CD4-positive, alpha-beta memory T cell (primary cell): Measurements from ENCODE around the gene F8A1. TPM values are rescaled to one million over a fixed set of nuclear protein-coding genes. Genes with fewer than 3 reads are reported as not detected.

Source experiments
- microRNA-seq: library from miRNA; unstranded; fragments of <30 nt; microRNA quantifications from one replicate; pipeline ENCODE4 v1.2.0, GENCODE V29; 2021; ENCODE audit warnings: borderline replicate concordance, borderline number of aligned reads, borderline microRNAs expressed, mixed read lengths
- polyA plus RNA-seq, 2 donors: library from polyadenylated mRNA; unstranded; fragments of 300-500 nt; fragmentation: Illumina TruSeq; gene quantifications; one replicate each; pipeline ENCODE4 v1.2.3, GENCODE V29; 2021
- total RNA-seq, 2 experiments: library from RNA; stranded (reverse); gene quantifications; one replicate each; pipeline ENCODE4 v1.2.3, GENCODE V29; 2021

The F8A1 gene
- total and polyA plus RNA-seq, 4 experiments from 2014 or later: 20.3 to 90.4 (median 57.2) TPM

Small RNA genes lying within 50 kb of the gene (microRNA-seq; reads per million reads assigned to microRNA genes)
- not detected for gene MIR1184-1

Other genes with a start within 250 kb of the F8A1 start
- gene CTAG2, start 232.8 kb upstream of the F8A1 start, total RNA-seq: not detected
- gene CTAG2, start 232.8 kb upstream of the F8A1 start, polyA plus RNA-seq: not detected
- gene GAB3, start 135.3 kb upstream of the F8A1 start, total RNA-seq: 10 to 100 TPM; 14.9 to 15.6 TPM
- gene GAB3, start 135.3 kb upstream of the F8A1 start, polyA plus RNA-seq: 1 to 10 TPM; 3.2 to 5.6 TPM
- gene DKC1, start 123.5 kb upstream of the F8A1 start, total RNA-seq: 10 to 100 TPM; 60.0 to 63.9 TPM
- gene DKC1, start 123.5 kb upstream of the F8A1 start, polyA plus RNA-seq: 10 to 100 TPM; 30.4 to 41.4 TPM
- 10 to 100 TPM; 11.1 to 12.6 TPM for gene MPP1, start 80.9 kb upstream of the F8A1 start, total RNA-seq
- 10 to 100 TPM; 10.6 to 14.7 TPM for gene MPP1, start 80.9 kb upstream of the F8A1 start, polyA plus RNA-seq
- not detected for gene SMIM9, start 51.7 kb upstream of the F8A1 start, total RNA-seq
- not detected for gene SMIM9, start 51.7 kb upstream of the F8A1 start, polyA plus RNA-seq
- 1 to 10 TPM; 2.4 to 2.7 TPM for gene F8, start 136.4 kb downstream of the F8A1 start, total RNA-seq
- 1 to 10 TPM; 4.6 to 7.2 TPM for gene F8, start 136.4 kb downstream of the F8A1 start, polyA plus RNA-seq
- 10 to 100 TPM; 52.6 to 53.6 TPM for gene FUNDC2, start 140.5 kb downstream of the F8A1 start, total RNA-seq
- 100 to 1,000 TPM; 156 to 173 TPM for gene FUNDC2, start 140.5 kb downstream of the F8A1 start, polyA plus RNA-seq
- gene CMC4, start 184.8 kb downstream of the F8A1 start, total RNA-seq: 1 to 10 TPM; 6.1 to 7.0 TPM
- gene CMC4, start 184.8 kb downstream of the F8A1 start, polyA plus RNA-seq: 10 to 100 TPM; 23.0 to 25.3 TPM
- 10 to 100 TPM; 21.8 to 24.2 TPM for gene MTCP1, start 184.8 kb downstream of the F8A1 start, total RNA-seq
- gene MTCP1, start 184.8 kb downstream of the F8A1 start, polyA plus RNA-seq: 10 to 100 TPM; 26.0 to 44.1 TPM
- 10 to 100 TPM; 19.2 to 19.7 TPM for gene BRCC3, start 185.2 kb downstream of the F8A1 start, total RNA-seq
- 10 to 100 TPM; 18.8 to 30.1 TPM for gene BRCC3, start 185.2 kb downstream of the F8A1 start, polyA plus RNA-seq